ENCODE results near the gene PMCH.
"Not testable (repeated sequence)": the region's sequence is repeated elsewhere in the genome, so short reads cannot be mapped to it uniquely, and the experiment has no call there.

The PMCH gene

GRCh38 chr12:102197789-102198188, at the start of gene PMCH:
PMCH (minus strand) TSS chr12:102197833; CDS start chr12:102197770, 63 bp downstream.
- DNase-seq (ENCODE audit: insufficient read length, low spot score) (no peak), FAIRE-seq (no peak)
- TF ChIP-seq CTCF (IDR thresholded peaks at IDR 0.05; ENCODE audit: insufficient read depth, missing control alignments) = no peak

GRCh38 chr12:102240859-102241258, 43.2 kb upstream of the PMCH start:
- not testable (repeated sequence) for FAIRE-seq; DNase-seq (ENCODE audit: insufficient read length, low spot score)

GRCh38 chr12:102234599-102234998, 37.0 kb upstream of the PMCH start:
- no peak for DNase-seq (ENCODE audit: insufficient read length, low spot score)
- FAIRE-seq = no peak
- no peak for TF ChIP-seq CTCF (IDR thresholded peaks at IDR 0.05; ENCODE audit: insufficient read depth, missing control alignments)

- FAIRE-seq = no peak
- TF ChIP-seq CTCF (IDR thresholded peaks at IDR 0.05; ENCODE audit: insufficient read depth, missing control alignments) = no peak
Observed at GRCh38 chr12:102232446-102232845, 34.8 kb upstream of the PMCH start.

GRCh38 chr12:102232036-102232435, 34.4 kb upstream of the PMCH start:
- DNase-seq (ENCODE audit: insufficient read length, low spot score) (no peak), FAIRE-seq (no peak)
- TF ChIP-seq CTCF (IDR thresholded peaks at IDR 0.05; ENCODE audit: insufficient read depth, missing control alignments) = no peak

More at GRCh38 chr12:102232446-102232845, 34.8 kb upstream of the PMCH start:
- no peak for DNase-seq (ENCODE audit: insufficient read length, low spot score)

GRCh38 chr12:102227954-102228353, 30.3 kb upstream of the PMCH start:
- DNase-seq (ENCODE audit: insufficient read length, low spot score) = no peak
- no peak for TF ChIP-seq CTCF (IDR thresholded peaks at IDR 0.05; ENCODE audit: insufficient read depth, missing control alignments)
- FAIRE-seq = no peak

- FAIRE-seq = no peak
- no peak for DNase-seq (ENCODE audit: insufficient read length, low spot score)
- TF ChIP-seq CTCF (IDR thresholded peaks at IDR 0.05; ENCODE audit: insufficient read depth, missing control alignments) = no peak
Observed at GRCh38 chr12:102220736-102221135, 23.1 kb upstream of the PMCH start.

Measured in D721Med (cell line).